ENCODE data around the gene ATF4. TPM values are rescaled to one million over a fixed set of nuclear protein-coding genes. Genes with fewer than 3 reads are reported as not detected.

Gene ATF4
- total RNA-seq, 2 experiments from 2014 or later = 720 to 732 TPM

GRCh38 chr22:39522567-39523300, 2.4 kb downstream of the ATF4 start:
- intact Hi-C loops (cut with micrococcal nuclease; ENCODE audit: unreplicated experiment) = no loop called here
- Histone ChIP-seq H3K4me3 (ENCODE audit: low read depth, low read length, poor library complexity, severe bottlenecking) (peak overlapping the region; percentile 85), H3K79me2 (ENCODE audit: insufficient read depth, low read depth, low read length) (peaks cover 58% of the 10 kb centered on the region), H3K4me1 (ENCODE audit: insufficient read depth, low read length, poor library complexity, severe bottlenecking) (peaks cover 70% of the 10 kb centered on the region), H2AFZ (ENCODE audit: low read length) (no peak overlapping the region), H3K9me2 (ENCODE audit: insufficient read depth, low read length) (no peaks in the 10 kb centered on the region), H3K36me3 (ENCODE audit: insufficient read depth, low read length) (peaks cover 75% of the 10 kb centered on the region), H3K4me2 (ENCODE audit: low read length) (peak overlapping the region; percentile 81), H3K27ac (ENCODE audit: low read depth, low read length, poor library complexity, severe bottlenecking) (peak overlapping the region; percentile 89), H4K20me1 (ENCODE audit: insufficient read depth, low read length) (peaks cover 25% of the 10 kb centered on the region), H3K9me3 (ENCODE audit: low read length) (no peaks in the 10 kb centered on the region)
- CTCF ChIA-PET (ENCODE audit: unreplicated experiment) = interaction anchor here (1.4 kb wide), 1 partner anchor 27 kb away, joined by 4 read pairs; no protein-coding TSS in a partner anchor
- POLR2A ChIA-PET = interaction anchor here (1.1 kb wide), 1 partner anchor 65 kb away, joined by 3 read pairs; no protein-coding TSS in a partner anchor
- no TSS peak for BruUV-seq (replicated peaks)
- DNase-seq (ENCODE audit: low spot score) = peak; percentile 44
- no peak for TF ChIP-seq EZH2phosphoT487 (IDR thresholded peaks at IDR 0.05; ENCODE audit: borderline replicate concordance, low read depth, low read length)
- no peak for TF ChIP-seq CTCF (conservative IDR thresholded peaks at IDR 0.05; ENCODE audit: low read length)

- peak; percentile 37 for DNase-seq (ENCODE audit: low spot score)
- no TSS peak for BruUV-seq (replicated peaks)
- peaks cover 74% of the 10 kb centered on the region for H3K36me3 ChIP-seq (ENCODE audit: insufficient read depth, low read length)
- CTCF ChIA-PET (ENCODE audit: unreplicated experiment) = interaction anchor here (1.4 kb wide), 1 partner anchor 28 kb away, joined by 4 read pairs; no protein-coding TSS in a partner anchor
- peaks cover 25% of the 10 kb centered on the region for H4K20me1 ChIP-seq (ENCODE audit: insufficient read depth, low read length)
- peak overlapping the region; percentile 81 for H3K4me2 ChIP-seq (ENCODE audit: low read length)
- POLR2A ChIA-PET = interaction anchor here (0.7 to 1.5 kb wide), 3 partner anchors 9 to 175 kb away, joined by 3 to 7 read pairs (median 6); no protein-coding TSS in a partner anchor
- TF ChIP-seq CTCF (conservative IDR thresholded peaks at IDR 0.05; ENCODE audit: low read length) (no peak), EZH2phosphoT487 (IDR thresholded peaks at IDR 0.05; ENCODE audit: borderline replicate concordance, low read depth, low read length) (no peak)
- H3K4me3 ChIP-seq (ENCODE audit: low read depth, low read length, poor library complexity, severe bottlenecking) = peak overlapping the region; percentile 45
- peaks cover 68% of the 10 kb centered on the region for H3K4me1 ChIP-seq (ENCODE audit: insufficient read depth, low read length, poor library complexity, severe bottlenecking)
- peaks cover 43% of the 10 kb centered on the region for H3K79me2 ChIP-seq (ENCODE audit: insufficient read depth, low read depth, low read length)
- intact Hi-C loops (cut with micrococcal nuclease; ENCODE audit: unreplicated experiment) = no loop called here
- no peak overlapping the region for H2AFZ ChIP-seq (ENCODE audit: low read length)
- peak overlapping the region; percentile 95 for H3K27ac ChIP-seq (ENCODE audit: low read depth, low read length, poor library complexity, severe bottlenecking)
- no peaks in the 10 kb centered on the region for H3K9me2 ChIP-seq (ENCODE audit: insufficient read depth, low read length)
- H3K9me3 ChIP-seq (ENCODE audit: low read length) = no peaks in the 10 kb centered on the region
Measured at GRCh38 chr22:39524089-39524752, 3.9 kb downstream of the ATF4 start.

Data from OCI-LY7 (cell line).